Esophagus muscularis mucosa (tissue), 4 donors: ENCODE measurements around the gene TPP2. TPM values are rescaled to one million over a fixed set of nuclear protein-coding genes. Genes with fewer than 3 reads are reported as not detected.
A peak's percentile ranks its signal among the peaks of the same experiment; 100 is the strongest.

Experiments
- DNase-seq: peaks from one replicate; pipeline ENCODE4 v3.0.0-alpha.2; 2017; ENCODE audit errors: extremely low spot score
- H3K27ac ChIP-seq, 4 donors: fragments of 200-600 bp; sonication (generic); replicated peaks in 1 of 4; 1 replicate in 3 of 4; 2 replicates in 1 of 4; pipeline ENCODE4 v1.5.1; 2016 to 2019; ENCODE audit warnings: mild to moderate bottlenecking in 1 of 4
- H3K27me3 ChIP-seq, 4 donors: fragments of 200-600 bp; sonication (generic); one replicate each; pipeline versions ENCODE4 v1.5.1 to v1.6.0; 2016 to 2019
- H3K36me3 ChIP-seq, 4 donors: fragments of 200-600 bp; sonication (generic); one replicate each; pipeline ENCODE4 v1.5.1; 2016 to 2019
- H3K4me1 ChIP-seq, 4 donors: fragments of 200-600 bp; sonication (generic); one replicate each; pipeline ENCODE4 v1.5.1; 2016 to 2019
- H3K4me3 ChIP-seq, 4 donors: fragments of 200-600 bp; sonication (generic); 1 replicate in 2 of 4; 2 replicates in 2 of 4; pipeline ENCODE4 v1.5.1; 2016 to 2019; ENCODE audit warnings: mild to moderate bottlenecking in 4 of 4, moderate library complexity in 1 of 4
- H3K9me3 ChIP-seq, 4 donors: fragments of 200-600 bp; sonication (generic); 1 replicate in 3 of 4; 2 replicates in 1 of 4; pipeline ENCODE4 v1.5.1; 2016 to 2019
- CTCF ChIP-seq, 3 experiments: fragments of 200-600 bp in 2 of 3; fragments of 450-650 bp in 1 of 3; sonication (generic) in 2 of 3; IDR thresholded peaks; one replicate each; pipeline ENCODE4 v1.5.1; 2017 to 2019; ENCODE audit warnings: antibody characterized with exemption in 3 of 3, mild to moderate bottlenecking in 2 of 3, moderate library complexity in 1 of 3
- EP300 ChIP-seq: sonication (generic); formaldehyde crosslinking; IDR thresholded peaks from one replicate; pipeline ENCODE4 v1.6.1; 2017; ENCODE audit warnings: antibody characterized with exemption
- POLR2A ChIP-seq: fragments of 450-650 bp; IDR thresholded peaks from one replicate; pipeline ENCODE4 v1.6.1; 2017; ENCODE audit warnings: antibody characterized with exemption, moderate library complexity, mild to moderate bottlenecking, low read depth
- POLR2AphosphoS5 ChIP-seq, 2 donors: sonication (generic); formaldehyde crosslinking; IDR thresholded peaks; one replicate each; pipeline ENCODE4 v1.6.1; 2017; ENCODE audit warnings: antibody characterized with exemption in 2 of 2
- WGBS: methylation state at CpG from one replicate; pipeline ENCODE4 v1.1.5; 2018; 5-methylcytosine and 5-hydroxymethylcytosine counted together
- intact Hi-C: fragments of 100-400 bp; cut with DNase I; formaldehyde crosslinking; loops from one replicate; pipeline ENCODE4 v1.15.1; 2023
- total RNA-seq, 4 donors: library from RNA; depleted of rRNA; stranded (reverse); fragments of >200 nt; gene quantifications; one replicate each; pipeline versions ENCODE4 v1.1.0 to v1.2.1, GENCODE V29; 2016

TPP2 gene
- total RNA-seq, 4 donors from 2014 or later = 30.3 to 38.4 (median 32.1) TPM

GRCh38 chr13:102708211-102708610, 111.4 kb downstream of the TPP2 start:
- TF ChIP-seq POLR2AphosphoS5 (IDR thresholded peaks at IDR 0.05) = no peak
- TF ChIP-seq EP300 = no peak
- TF ChIP-seq POLR2A = no peak
- TF ChIP-seq CTCF (IDR thresholded peaks at IDR 0.05) = no peak
- Histone ChIP-seq H3K27me3 (no peaks in the 10 kb centered on the region), H3K4me3 (no peak overlapping the region), H3K36me3 (no peaks in the 10 kb centered on the region), H3K9me3 (peaks cover 0 to 6% (median 2%) of the 10 kb centered on the region in 4 donors), H3K27ac (no peak overlapping the region), H3K4me1 (peaks cover 2 to 10% (median 5%) of the 10 kb centered on the region in 4 donors)
- intact Hi-C loops = no loop called here
- WGBS = 35% methylated on average over 2 of the region's 2 CpGs
- DNase-seq = no peak

- H3K27me3 ChIP-seq = no peaks in the 10 kb centered on the region
- no peaks in the 10 kb centered on the region for H3K36me3 ChIP-seq
- peaks cover 0 to 6% (median 2%) of the 10 kb centered on the region in 4 donors for H3K9me3 ChIP-seq
- WGBS = 78% methylated on average over 2 of the region's 2 CpGs
- peaks cover 0 to 10% (median 4%) of the 10 kb centered on the region in 4 donors for H3K4me1 ChIP-seq
- TF ChIP-seq POLR2AphosphoS5 (IDR thresholded peaks at IDR 0.05) (no peak), POLR2A (no peak), EP300 (no peak)
- intact Hi-C loops = no loop called here
- H3K27ac ChIP-seq = no peak overlapping the region
- DNase-seq = no peak
- H3K4me3 ChIP-seq = no peak overlapping the region
Observed at GRCh38 chr13:102708991-102709390, 112.2 kb downstream of the TPP2 start.

- Histone ChIP-seq H3K4me1 (peaks cover 0 to 10% (median 4%) of the 10 kb centered on the region in 4 donors), H3K36me3 (no peaks in the 10 kb centered on the region), H3K27ac (peak overlapping the region in 2 of 4 donors; percentile 20 to 24), H3K9me3 (peaks cover 0 to 6% (median 2%) of the 10 kb centered on the region in 4 donors), H3K4me3 (no peak overlapping the region), H3K27me3 (no peaks in the 10 kb centered on the region)
- no peak for DNase-seq
- intact Hi-C loops = no loop called here
- TF ChIP-seq POLR2A (no peak), POLR2AphosphoS5 (IDR thresholded peaks at IDR 0.05) (no peak), EP300 (no peak), CTCF (IDR thresholded peaks at IDR 0.05) (no peak)
Observed at GRCh38 chr13:102709536-102709935, 112.8 kb downstream of the TPP2 start.

GRCh38 chr13:102710261-102710679, 113.5 kb downstream of the TPP2 start:
- Histone ChIP-seq H3K27me3 (no peaks in the 10 kb centered on the region), H3K9me3 (peaks cover 0 to 6% (median 2%) of the 10 kb centered on the region in 4 donors), H3K4me3 (no peak overlapping the region), H3K27ac (peak overlapping the region in 1 of 4 donors; percentile 20), H3K4me1 (peaks cover 0 to 10% (median 4%) of the 10 kb centered on the region in 4 donors), H3K36me3 (no peaks in the 10 kb centered on the region)
- TF ChIP-seq POLR2AphosphoS5 (IDR thresholded peaks at IDR 0.05) (peak; percentile 19 to 23), EP300 (no peak)
- 53% methylated on average over 9 of the region's 9 CpGs for WGBS
- intact Hi-C loops = no loop called here
- DNase-seq = no peak

- no peaks in the 10 kb centered on the region for H3K9me3 ChIP-seq
- no peaks in the 10 kb centered on the region for H3K36me3 ChIP-seq
- intact Hi-C loops = no loop called here
- peaks cover 0 to 3% (median 0%) of the 10 kb centered on the region in 4 donors for H3K4me1 ChIP-seq
- no peak overlapping the region for H3K27ac ChIP-seq
- no peak for DNase-seq
- WGBS = 53% methylated on average over 1 of the region's 1 CpG
- TF ChIP-seq EP300 (no peak), POLR2AphosphoS5 (IDR thresholded peaks at IDR 0.05) (no peak), POLR2A (no peak), CTCF (IDR thresholded peaks at IDR 0.05) (no peak)
- H3K27me3 ChIP-seq = no peaks in the 10 kb centered on the region
- no peak overlapping the region for H3K4me3 ChIP-seq
Observed at GRCh38 chr13:102715447-102715846, 118.7 kb downstream of the TPP2 start.

- no peak for TF ChIP-seq CTCF (IDR thresholded peaks at IDR 0.05)
- TF ChIP-seq EP300 = no peak
- no peak for TF ChIP-seq POLR2AphosphoS5 (IDR thresholded peaks at IDR 0.05)
- TF ChIP-seq POLR2A = no peak
- intact Hi-C loops = no loop called here
- H3K4me1 ChIP-seq = no peaks in the 10 kb centered on the region
- no peak overlapping the region for H3K4me3 ChIP-seq
- no peaks in the 10 kb centered on the region for H3K9me3 ChIP-seq
- no peaks in the 10 kb centered on the region for H3K36me3 ChIP-seq
- 67% methylated on average over 2 of the region's 2 CpGs for WGBS
- H3K27me3 ChIP-seq = no peaks in the 10 kb centered on the region
- no peak overlapping the region for H3K27ac ChIP-seq
- DNase-seq = no peak
Observed at GRCh38 chr13:102718746-102719145, 122.0 kb downstream of the TPP2 start.
